Astrocyte of the cerebellum (primary cell): ENCODE results near the gene CD80.
"Not testable (repeated sequence)": the region's sequence is repeated elsewhere in the genome, so short reads cannot be mapped to it uniquely, and the experiment has no call there.

Source experiments
- DNase-seq: peaks from one replicate; pipeline ENCODE4 v3.0.0-alpha.2; 2011; ENCODE audit warnings: low read depth
- H3K4me3 ChIP-seq: 2 replicates; pipeline ENCODE4 v1.5.1; 2011; ENCODE audit warnings: mild to moderate bottlenecking, low read depth, low read length, moderate library complexity
- CTCF ChIP-seq: IDR thresholded peaks from 2 replicates; pipeline ENCODE4 v1.5.1; 2012; ENCODE audit warnings: low read length, low read depth, moderate library complexity, mild to moderate bottlenecking; ENCODE audit errors: missing control alignments
- in situ Hi-C: cut with HindIII; loops from 2 replicates; pipeline ENCODE4 v1.10.0; 2017; ENCODE audit warnings: low sequenced_read_pairs

CD80 gene

GRCh38 chr3:119599558-119600174, 40.3 kb upstream of the CD80 start:
- no peak for TF ChIP-seq CTCF
- no peak for DNase-seq
- no peak overlapping the region for H3K4me3 ChIP-seq
- in situ Hi-C loops = no loop called here

- no peak for DNase-seq
- in situ Hi-C loops = no loop called here
- no peak for TF ChIP-seq CTCF
- no peak overlapping the region for H3K4me3 ChIP-seq
Observed at GRCh38 chr3:119598410-119599098, 39.1 kb upstream of the CD80 start.

- in situ Hi-C loops = no loop called here
- H3K4me3 ChIP-seq = no peak within 1 kb of the TSS
- TF ChIP-seq CTCF = no peak
- DNase-seq = no peak
Observed at GRCh38 chr3:119597548-119598288, 38.3 kb upstream of the CD80 start, which contains the start of gene PLA1A. Gene PLA1A, plus strand, starts transcription at chr3:119597885. Its CDS starts 29 bp downstream, at chr3:119597914.

- in situ Hi-C loops = no loop called here
- H3K4me3 ChIP-seq = no peak overlapping the region
- DNase-seq = no peak
- no peak for TF ChIP-seq CTCF
Observed at GRCh38 chr3:119596398-119596797, 37.0 kb upstream of the CD80 start.

GRCh38 chr3:119595639-119596334, 36.4 kb upstream of the CD80 start:
- TF ChIP-seq CTCF = no peak
- no peak overlapping the region for H3K4me3 ChIP-seq
- in situ Hi-C loops = no loop called here

GRCh38 chr3:119594929-119595328, 35.5 kb upstream of the CD80 start:
- DNase-seq, in situ Hi-C loops, H3K4me3 ChIP-seq: not testable (repeated sequence)

More at GRCh38 chr3:119595639-119596334, 36.4 kb upstream of the CD80 start:
- DNase-seq = no peak
